ENCODE results near the gene SELENON. TPM values are rescaled to one million over a fixed set of nuclear protein-coding genes. Genes with fewer than 3 reads are reported as not detected.

The SELENON gene
- total RNA-seq, 1 donor from 2014 or later: 83.4 TPM

DNA sequence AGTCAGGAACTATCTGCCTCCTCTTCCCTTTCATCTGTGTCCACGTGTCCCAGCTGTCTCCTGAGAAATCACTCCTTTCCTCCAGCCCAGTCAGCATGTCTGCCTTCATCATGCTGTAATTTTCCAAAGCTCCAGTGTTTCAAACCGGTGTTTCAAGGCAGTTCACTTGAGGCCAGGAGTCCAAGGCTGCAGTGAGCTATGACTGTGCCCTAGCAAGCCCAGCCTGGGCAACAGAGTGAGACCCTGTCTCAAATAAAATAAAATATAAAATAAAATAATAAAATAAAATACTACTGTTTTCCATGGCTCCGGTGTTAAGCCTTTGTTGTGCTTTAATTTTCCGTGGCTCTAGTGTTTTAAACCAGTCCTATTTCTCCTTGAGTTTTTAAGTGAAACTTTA, 7.9 kb upstream of the SELENON start:
- Histone ChIP-seq H3K27me3 (ENCODE audit: low read depth) (no peaks in the 10 kb centered on the region), H3K36me3 (peaks cover 6% of the 10 kb centered on the region), H3K4me1 (peaks cover 9% of the 10 kb centered on the region), H3K27ac (no peak overlapping the region), H3K9me3 (no peaks in the 10 kb centered on the region), H3K4me3 (no peak overlapping the region)
- intact Hi-C loops (cut with DNase I): loop anchor here (10.0 kb wide), 1 partner anchor 177 kb away; the partner anchor contains the start of gene MAN1C1
- TF ChIP-seq, protein P1, sequence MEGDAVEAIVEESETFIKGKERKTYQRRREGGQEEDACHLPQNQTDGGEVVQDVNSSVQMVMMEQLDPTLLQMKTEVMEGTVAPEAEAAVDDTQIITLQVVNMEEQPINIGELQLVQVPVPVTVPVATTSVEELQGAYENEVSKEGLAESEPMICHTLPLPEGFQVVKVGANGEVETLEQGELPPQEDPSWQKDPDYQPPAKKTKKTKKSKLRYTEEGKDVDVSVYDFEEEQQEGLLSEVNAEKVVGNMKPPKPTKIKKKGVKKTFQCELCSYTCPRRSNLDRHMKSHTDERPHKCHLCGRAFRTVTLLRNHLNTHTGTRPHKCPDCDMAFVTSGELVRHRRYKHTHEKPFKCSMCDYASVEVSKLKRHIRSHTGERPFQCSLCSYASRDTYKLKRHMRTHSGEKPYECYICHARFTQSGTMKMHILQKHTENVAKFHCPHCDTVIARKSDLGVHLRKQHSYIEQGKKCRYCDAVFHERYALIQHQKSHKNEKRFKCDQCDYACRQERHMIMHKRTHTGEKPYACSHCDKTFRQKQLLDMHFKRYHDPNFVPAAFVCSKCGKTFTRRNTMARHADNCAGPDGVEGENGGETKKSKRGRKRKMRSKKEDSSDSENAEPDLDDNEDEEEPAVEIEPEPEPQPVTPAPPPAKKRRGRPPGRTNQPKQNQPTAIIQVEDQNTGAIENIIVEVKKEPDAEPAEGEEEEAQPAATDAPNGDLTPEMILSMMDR (IDR thresholded peaks at IDR 0.05): no peak
- ATAC-seq (no peak), DNase-seq (no peak)

DNA sequence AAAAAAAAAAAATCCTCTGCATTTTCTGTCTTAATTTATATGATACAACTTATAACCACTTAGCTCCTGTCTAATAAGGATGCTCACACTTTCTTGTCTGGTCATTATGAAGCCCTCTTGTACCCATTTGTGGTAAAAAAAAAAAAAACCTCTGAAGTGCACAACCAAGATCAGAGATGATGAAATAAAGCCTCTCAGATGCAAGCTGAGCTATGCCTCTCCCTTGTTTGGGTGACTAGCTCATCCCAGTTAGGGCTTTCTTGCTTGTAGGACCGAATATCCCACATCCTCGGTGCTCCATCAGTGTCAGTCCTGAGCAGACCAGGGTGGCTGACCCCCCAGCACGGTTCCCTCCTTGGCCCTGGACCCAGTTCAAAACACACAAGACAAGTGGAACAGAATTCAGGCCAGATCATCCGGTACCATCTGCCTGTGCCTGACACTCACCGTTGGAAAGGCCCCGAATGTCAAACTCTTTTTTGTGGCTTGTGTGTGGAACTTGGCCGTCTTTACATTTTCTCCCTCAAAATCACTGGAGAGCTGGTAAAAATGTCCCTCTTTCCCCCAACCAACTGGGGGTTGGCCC, 6.3 kb upstream of the SELENON start:
- ATAC-seq (no peak), DNase-seq (no peak)
- H3K4me3 ChIP-seq: no peak overlapping the region
- H3K4me1 ChIP-seq: peaks cover 23% of the 10 kb centered on the region
- no peak overlapping the region for H3K27ac ChIP-seq
- H3K9me3 ChIP-seq: no peaks in the 10 kb centered on the region
- intact Hi-C loops (cut with DNase I): loop anchor here (10.0 kb wide), 1 partner anchor 179 kb away; the partner anchor contains the start of gene MAN1C1
- TF ChIP-seq, protein P1 (IDR thresholded peaks at IDR 0.05): no peak
- H3K36me3 ChIP-seq: no peaks in the 10 kb centered on the region
- no peaks in the 10 kb centered on the region for H3K27me3 ChIP-seq (ENCODE audit: low read depth)

DNA sequence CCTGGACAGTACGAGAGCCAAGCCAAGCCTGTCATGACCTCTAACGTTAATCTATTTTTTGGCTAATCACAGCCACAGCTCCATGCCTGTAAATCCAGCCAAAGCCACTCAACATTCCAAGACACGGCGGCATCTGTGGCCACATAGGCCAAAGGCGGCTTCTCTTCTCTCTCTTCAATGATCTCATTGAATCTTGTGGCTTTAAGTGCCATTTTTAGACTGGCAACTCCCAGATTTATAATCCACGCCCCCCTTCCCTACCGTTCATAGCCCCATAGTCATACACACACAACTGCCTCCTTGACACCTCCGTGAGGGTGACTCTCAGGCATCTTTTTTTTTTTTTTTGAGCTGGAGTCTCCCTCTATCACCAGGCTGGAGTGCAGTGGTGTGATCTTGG, 5.7 kb upstream of the SELENON start:
- TF ChIP-seq, protein P1 (IDR thresholded peaks at IDR 0.05): no peak
- DNase-seq: no peak
- Histone ChIP-seq H3K4me1 (peaks cover 29% of the 10 kb centered on the region), H3K9me3 (no peaks in the 10 kb centered on the region), H3K36me3 (no peaks in the 10 kb centered on the region), H3K4me3 (no peak overlapping the region), H3K27ac (no peak overlapping the region), H3K27me3 (ENCODE audit: low read depth) (no peaks in the 10 kb centered on the region)
- peak in 1 of 2 donors; percentile 10 for ATAC-seq
- intact Hi-C loops (cut with DNase I): loop anchor here (10.0 kb wide), 1 partner anchor 180 kb away; the partner anchor contains the start of gene MAN1C1

DNA sequence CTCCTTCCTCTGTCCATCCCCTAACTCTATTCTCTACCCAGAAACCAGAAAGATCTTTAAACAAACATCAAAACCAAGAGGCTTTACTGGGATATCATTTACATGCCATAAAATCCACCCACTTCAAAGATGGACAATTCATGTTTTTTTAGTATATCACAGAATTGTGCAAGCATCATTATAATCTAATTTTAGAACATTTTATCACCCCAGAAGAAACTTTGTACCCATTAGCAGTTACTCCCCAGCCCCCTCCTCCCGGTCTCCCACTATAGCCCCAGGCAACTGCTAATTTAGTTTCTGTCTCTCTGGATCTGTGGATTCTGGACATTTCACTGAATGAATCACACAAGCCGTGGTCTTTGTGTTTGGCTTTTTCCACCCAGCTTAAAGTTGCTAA, 4.8 kb upstream of the SELENON start:
- Histone ChIP-seq H3K9me3 (no peaks in the 10 kb centered on the region), H3K36me3 (no peaks in the 10 kb centered on the region), H3K27ac (no peak overlapping the region), H3K4me3 (no peak overlapping the region), H3K4me1 (peaks cover 34% of the 10 kb centered on the region), H3K27me3 (ENCODE audit: low read depth) (no peaks in the 10 kb centered on the region)
- ATAC-seq (no peak), DNase-seq (no peak)
- TF ChIP-seq, protein P1 (IDR thresholded peaks at IDR 0.05): no peak
- intact Hi-C loops (cut with DNase I): loop anchor here (10.0 kb wide), 1 partner anchor 180 kb away; the partner anchor contains the start of gene MAN1C1

DNA sequence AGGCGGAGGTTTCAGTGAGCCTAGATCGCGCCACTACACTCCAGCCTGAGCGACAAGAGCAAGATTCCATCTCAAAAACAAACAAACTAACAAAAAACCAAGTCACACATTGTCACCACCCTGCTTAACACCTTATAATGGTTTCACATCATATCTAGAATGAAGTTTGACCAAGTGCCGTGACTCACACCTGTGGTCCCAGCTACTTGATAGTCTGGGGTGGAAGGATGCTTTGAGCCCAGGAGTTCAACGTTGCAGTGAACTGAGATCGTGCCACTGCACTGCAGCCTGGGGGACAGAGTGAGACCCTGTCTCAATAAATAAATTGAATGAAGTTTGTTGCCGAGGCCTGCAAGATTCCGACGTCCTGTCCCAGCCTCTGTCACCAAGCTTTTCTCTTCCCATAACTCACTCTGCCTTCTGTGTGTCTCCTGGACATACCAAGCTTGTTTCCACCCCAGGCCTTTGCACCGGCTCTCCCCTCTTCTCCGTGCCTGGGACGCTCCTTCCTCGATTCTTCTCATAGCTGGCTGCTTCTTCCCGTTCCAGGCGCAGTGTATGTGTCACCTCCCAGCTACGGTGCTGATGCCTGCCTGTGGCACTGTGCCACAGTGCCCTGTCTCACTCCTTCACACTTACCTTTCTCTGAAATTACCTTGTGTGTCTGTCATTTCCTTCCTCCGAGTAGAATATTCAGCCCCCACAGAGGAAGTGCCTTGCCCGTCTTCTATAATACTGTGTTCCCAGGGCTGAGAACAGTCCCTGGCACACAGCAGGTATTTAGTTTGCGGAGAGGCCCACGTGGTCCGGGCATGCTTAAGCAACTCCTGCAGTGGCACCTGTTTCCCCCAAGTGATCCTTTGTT, 3.8 kb upstream of the SELENON start:
- DNase-seq (peak; percentile 75), ATAC-seq (peak; percentile 70 to 79)
- Histone ChIP-seq H3K27me3 (ENCODE audit: low read depth) (no peaks in the 10 kb centered on the region), H3K36me3 (no peaks in the 10 kb centered on the region), H3K27ac (peak overlapping the region; percentile 66), H3K4me1 (peaks cover 40% of the 10 kb centered on the region), H3K4me3 (peak overlapping the region; percentile 1), H3K9me3 (no peaks in the 10 kb centered on the region)
- intact Hi-C loops (cut with DNase I): loop anchor here (10.0 kb wide), 1 partner anchor 181 kb away; the partner anchor contains the start of gene MAN1C1
- TF ChIP-seq, protein P1 (IDR thresholded peaks at IDR 0.05): no peak
